ENCODE results near the gene INTS11.

DNA sequence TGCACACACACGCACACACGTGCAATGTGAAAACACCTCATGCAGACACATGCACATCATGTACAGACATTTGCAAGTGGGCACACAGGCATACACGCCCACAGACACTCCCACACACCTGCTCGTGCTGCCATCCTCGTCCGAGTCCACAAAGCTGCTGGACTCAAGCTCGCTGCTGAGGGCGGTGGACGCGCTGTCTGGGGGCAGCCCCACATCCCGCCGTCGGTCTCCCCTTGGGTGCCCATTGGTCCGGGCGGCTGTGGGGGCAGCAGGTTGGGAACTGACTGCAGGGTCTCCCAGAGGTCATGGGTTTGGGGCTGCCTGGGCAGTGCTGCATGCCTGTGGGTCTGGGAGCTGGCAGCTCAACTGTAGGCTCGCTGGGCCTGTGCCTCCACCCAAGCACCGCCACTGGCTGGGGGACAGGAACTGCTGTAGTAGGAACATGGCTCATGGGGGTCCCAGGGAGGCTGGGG, 17.1 kb upstream of the INTS11 start:
- TF ChIP-seq, protein P1, sequence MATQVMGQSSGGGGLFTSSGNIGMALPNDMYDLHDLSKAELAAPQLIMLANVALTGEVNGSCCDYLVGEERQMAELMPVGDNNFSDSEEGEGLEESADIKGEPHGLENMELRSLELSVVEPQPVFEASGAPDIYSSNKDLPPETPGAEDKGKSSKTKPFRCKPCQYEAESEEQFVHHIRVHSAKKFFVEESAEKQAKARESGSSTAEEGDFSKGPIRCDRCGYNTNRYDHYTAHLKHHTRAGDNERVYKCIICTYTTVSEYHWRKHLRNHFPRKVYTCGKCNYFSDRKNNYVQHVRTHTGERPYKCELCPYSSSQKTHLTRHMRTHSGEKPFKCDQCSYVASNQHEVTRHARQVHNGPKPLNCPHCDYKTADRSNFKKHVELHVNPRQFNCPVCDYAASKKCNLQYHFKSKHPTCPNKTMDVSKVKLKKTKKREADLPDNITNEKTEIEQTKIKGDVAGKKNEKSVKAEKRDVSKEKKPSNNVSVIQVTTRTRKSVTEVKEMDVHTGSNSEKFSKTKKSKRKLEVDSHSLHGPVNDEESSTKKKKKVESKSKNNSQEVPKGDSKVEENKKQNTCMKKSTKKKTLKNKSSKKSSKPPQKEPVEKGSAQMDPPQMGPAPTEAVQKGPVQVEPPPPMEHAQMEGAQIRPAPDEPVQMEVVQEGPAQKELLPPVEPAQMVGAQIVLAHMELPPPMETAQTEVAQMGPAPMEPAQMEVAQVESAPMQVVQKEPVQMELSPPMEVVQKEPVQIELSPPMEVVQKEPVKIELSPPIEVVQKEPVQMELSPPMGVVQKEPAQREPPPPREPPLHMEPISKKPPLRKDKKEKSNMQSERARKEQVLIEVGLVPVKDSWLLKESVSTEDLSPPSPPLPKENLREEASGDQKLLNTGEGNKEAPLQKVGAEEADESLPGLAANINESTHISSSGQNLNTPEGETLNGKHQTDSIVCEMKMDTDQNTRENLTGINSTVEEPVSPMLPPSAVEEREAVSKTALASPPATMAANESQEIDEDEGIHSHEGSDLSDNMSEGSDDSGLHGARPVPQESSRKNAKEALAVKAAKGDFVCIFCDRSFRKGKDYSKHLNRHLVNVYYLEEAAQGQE (IDR thresholded peaks at IDR 0.05; ENCODE audit: low read depth), result no peak
- TF ChIP-seq EP300 (IDR thresholded peaks at IDR 0.05; ENCODE audit: borderline replicate concordance), result no peak
- TF ChIP-seq RAD21 (IDR thresholded peaks at IDR 0.05; ENCODE audit: low read depth), result no peak
- no peak for TF ChIP-seq YY1 (IDR thresholded peaks at IDR 0.05; ENCODE audit: low read depth)
- TF ChIP-seq CREB1 (IDR thresholded peaks at IDR 0.05; ENCODE audit: low read depth), result no peak
- TF ChIP-seq, protein P2, sequence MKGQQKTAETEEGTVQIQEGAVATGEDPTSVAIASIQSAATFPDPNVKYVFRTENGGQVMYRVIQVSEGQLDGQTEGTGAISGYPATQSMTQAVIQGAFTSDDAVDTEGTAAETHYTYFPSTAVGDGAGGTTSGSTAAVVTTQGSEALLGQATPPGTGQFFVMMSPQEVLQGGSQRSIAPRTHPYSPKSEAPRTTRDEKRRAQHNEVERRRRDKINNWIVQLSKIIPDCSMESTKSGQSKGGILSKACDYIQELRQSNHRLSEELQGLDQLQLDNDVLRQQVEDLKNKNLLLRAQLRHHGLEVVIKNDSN (IDR thresholded peaks at IDR 0.05), result no peak
- TF ChIP-seq TAF1 (IDR thresholded peaks at IDR 0.05; ENCODE audit: low read depth), result no peak
- TF ChIP-seq CEBPB (IDR thresholded peaks at IDR 0.05), result no peak
- no peak for TF ChIP-seq TCF12 (IDR thresholded peaks at IDR 0.05; ENCODE audit: low read depth)
- no peak for TF ChIP-seq EGR1 (IDR thresholded peaks at IDR 0.05)
